ENCODE measurements around the gene PSMD2. TPM values are rescaled to one million over a fixed set of nuclear protein-coding genes. Genes with fewer than 3 reads are reported as not detected.

PSMD2 gene
- total and polyA plus RNA-seq, 10 of the 15 experiments (the other 5 are each of a cell fraction or from before 2014, with no cell fraction given), result 103 to 515 (median 197) TPM

- TF ChIP-seq EZH2 (IDR thresholded peaks at IDR 0.05; ENCODE audit: borderline replicate concordance, control insufficient read depth, low read depth, low read length), result no peak
- no peak for TF ChIP-seq STAT3 (IDR thresholded peaks at IDR 0.05; ENCODE audit: low read depth, low read length)
- no peak for TF ChIP-seq SMAD5 (IDR thresholded peaks at IDR 0.05; ENCODE audit: low read depth)
- no peak for TF ChIP-seq MTA2 (IDR thresholded peaks at IDR 0.05; ENCODE audit: low read depth)
- TF ChIP-seq EP300 (IDR thresholded peaks at IDR 0.05; ENCODE audit: borderline replicate concordance in 1 of 2, control insufficient read depth in 1 of 2, low read depth in 2 of 2, low read length in 2 of 2), result no peak
- TF ChIP-seq BRCA1 (IDR thresholded peaks at IDR 0.05; ENCODE audit: low read depth, low read length), result no peak
- TF ChIP-seq LARP7 (IDR thresholded peaks at IDR 0.05), result 0 out of 2 replicates have a peak, but pooled peaks have one; percentile 0
- no peak for TF ChIP-seq CHD2 (IDR thresholded peaks at IDR 0.05; ENCODE audit: borderline replicate concordance, low read depth, low read length)
- TF ChIP-seq NFXL1 (IDR thresholded peaks at IDR 0.05; ENCODE audit: borderline replicate concordance), result no peak
- no peak for TF ChIP-seq JUND (IDR thresholded peaks at IDR 0.05; ENCODE audit: low read depth, low read length)
- TF ChIP-seq USF1 (IDR thresholded peaks at IDR 0.05; ENCODE audit: borderline replicate concordance, extremely low read length, insufficient read depth, low read depth, low read length), result no peak
- TF ChIP-seq ZNF687 (IDR thresholded peaks at IDR 0.05), result no peak
- peak; percentile 96 to 97 (median 96) for TF ChIP-seq CTCF (IDR thresholded peaks at IDR 0.05 in 2 of 3, conservative IDR thresholded peaks at IDR 0.05 in 1 of 3; ENCODE audit: control insufficient read depth in 2 of 3, extremely low read depth in 1 of 3, insufficient read depth in 1 of 3, low read depth in 3 of 3, low read length in 3 of 3)
- no peak for TF ChIP-seq HDAC6 (IDR thresholded peaks at IDR 0.05; ENCODE audit: unreplicated experiment)
- no peak for TF ChIP-seq BCL11A (IDR thresholded peaks at IDR 0.05; ENCODE audit: low read depth, low read length)
- 0 out of 4 replicates have a peak, but pooled peaks of 1 of the 2 experiments have one; percentile 41 for TF ChIP-seq BHLHE40 (IDR thresholded peaks at IDR 0.05; ENCODE audit: borderline replicate concordance in 1 of 2, low read depth in 2 of 2, low read length in 1 of 2)
- TF ChIP-seq E2F8 (IDR thresholded peaks at IDR 0.05; ENCODE audit: low read depth, partially characterized antibody), result no peak
- no peak for TF ChIP-seq TAF1 (IDR thresholded peaks at IDR 0.05; ENCODE audit: borderline replicate concordance, low read depth, low read length)
- TF ChIP-seq SMC3 (IDR thresholded peaks at IDR 0.05; ENCODE audit: borderline replicate concordance, low read length), result peak; percentile 69; the same call in 1 of the 2 replicates
- no peak for TF ChIP-seq PAX8 (IDR thresholded peaks at IDR 0.05)
These were observed 48.7 kb upstream of the PSMD2 start (continued) for GRCh38 chr3:184250167-184250828.

Measured in GM12878 (cell line).